Measurements from ENCODE around the gene CCR5AS.
A peak's percentile ranks its signal among the peaks of the same experiment; 100 is the strongest.
"Not testable (repeated sequence)": the region's sequence is repeated elsewhere in the genome, so short reads cannot be mapped to it uniquely, and the experiment has no call there.

The CCR5AS gene

DNA sequence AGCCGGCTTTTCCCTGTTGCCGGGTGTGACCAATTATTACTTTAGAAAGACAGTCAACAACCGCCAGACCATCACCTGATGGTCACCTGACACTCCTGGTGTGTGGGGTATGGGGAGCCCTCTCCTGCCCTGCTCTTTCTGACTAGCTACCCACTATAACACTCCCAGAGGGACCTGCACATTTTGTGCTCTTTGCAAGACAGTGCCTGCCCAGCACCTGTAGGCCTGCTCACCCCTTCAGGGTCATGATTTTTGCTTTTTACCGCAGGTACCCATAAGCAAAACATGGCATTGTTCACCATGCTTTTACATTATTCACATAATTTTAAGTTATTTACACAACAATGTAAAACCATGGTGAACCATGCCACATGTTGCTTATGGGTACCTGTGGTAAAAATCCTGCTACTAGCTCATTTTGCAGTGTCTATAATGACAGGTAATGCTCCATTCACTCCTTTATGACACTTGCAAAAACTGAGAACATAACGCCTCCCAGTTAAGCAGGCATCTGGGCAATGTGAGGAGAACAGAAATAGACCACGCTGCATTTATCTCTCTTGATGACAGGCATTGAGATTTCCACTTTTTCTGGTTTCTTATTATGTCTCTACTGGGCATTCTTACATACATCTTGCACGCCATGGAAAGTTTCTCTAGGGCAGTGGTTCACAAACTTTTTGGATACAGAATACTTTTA lies 10.1 kb upstream of the CCR5AS start:
- Mint-ChIP-seq H3K36me3 (no peaks in the 10 kb centered on the region), H3K27ac (no peak overlapping the region), H3K9me3 (ENCODE audit: low read depth) (no peaks in the 10 kb centered on the region), H3K4me3 (no peak overlapping the region), H3K27me3 (no peaks in the 10 kb centered on the region), H3K4me1 (ENCODE audit: low read depth) (peaks cover 10% of the 10 kb centered on the region)

- Mint-ChIP-seq H3K9me3 (ENCODE audit: low read depth) (no peaks in the 10 kb centered on the region), H3K4me3 (no peak overlapping the region), H3K27ac (no peak overlapping the region), H3K27me3 (no peaks in the 10 kb centered on the region), H3K36me3 (no peaks in the 10 kb centered on the region), H3K4me1 (ENCODE audit: low read depth) (peaks cover 10% of the 10 kb centered on the region)
Observed at GRCh38 chr3:46416125-46416810, 9.4 kb upstream of the CCR5AS start.

DNA sequence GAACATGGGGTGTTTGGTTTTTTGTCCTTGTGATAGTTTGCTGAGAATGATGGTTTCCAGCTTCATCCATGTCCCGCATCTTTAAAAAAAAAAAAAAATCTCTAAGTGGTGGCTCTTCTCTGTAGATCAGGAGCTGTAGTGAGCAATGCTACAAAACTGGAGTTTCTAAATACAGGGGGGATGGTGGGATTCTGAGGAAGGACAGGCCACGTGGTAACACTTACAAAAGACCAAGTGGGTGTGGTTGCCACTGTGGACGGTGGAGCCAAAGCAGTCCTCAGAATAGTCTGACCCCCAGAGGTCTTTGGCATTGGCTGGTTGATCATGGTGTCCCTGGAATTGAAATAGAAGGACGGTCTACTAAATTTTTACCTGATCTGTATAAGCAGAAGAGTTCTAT lies 7.9 kb upstream of the CCR5AS start:
- Mint-ChIP-seq H3K27ac (no peak overlapping the region), H3K4me3 (no peak overlapping the region), H3K9me3 (ENCODE audit: low read depth) (no peaks in the 10 kb centered on the region), H3K36me3 (no peaks in the 10 kb centered on the region), H3K4me1 (ENCODE audit: low read depth) (peaks cover 15% of the 10 kb centered on the region), H3K27me3 (no peaks in the 10 kb centered on the region)

DNA sequence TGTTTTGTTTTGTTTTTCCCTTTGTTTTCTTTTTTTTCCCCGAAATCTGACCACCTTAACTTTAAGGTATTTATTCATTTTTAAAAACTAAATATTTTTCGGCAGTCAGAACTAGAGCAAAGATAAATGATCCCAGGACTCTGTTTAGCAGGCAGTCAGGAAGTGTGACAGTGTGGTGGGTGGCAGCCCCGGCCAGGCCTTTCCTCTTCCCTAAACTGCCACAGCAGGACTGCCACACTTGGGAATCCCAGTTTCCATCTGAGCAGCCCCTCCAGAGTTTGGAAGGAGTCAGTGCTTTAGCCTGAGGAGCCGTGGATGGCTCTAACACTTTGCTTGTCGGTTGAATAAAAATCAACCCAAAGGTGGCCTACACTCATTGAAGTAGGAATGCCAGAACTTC lies 7.1 kb upstream of the CCR5AS start:
- H3K4me1 Mint-ChIP-seq (ENCODE audit: low read depth): peaks cover 22% of the 10 kb centered on the region
- no peaks in the 10 kb centered on the region for H3K36me3 Mint-ChIP-seq
- no peak overlapping the region for H3K4me3 Mint-ChIP-seq
- no peaks in the 10 kb centered on the region for H3K9me3 Mint-ChIP-seq (ENCODE audit: low read depth)
- H3K27me3 Mint-ChIP-seq: no peaks in the 10 kb centered on the region
- no peak overlapping the region for H3K27ac Mint-ChIP-seq

- no peaks in the 10 kb centered on the region for H3K36me3 Mint-ChIP-seq
- H3K4me1 Mint-ChIP-seq (ENCODE audit: low read depth): peaks cover 31% of the 10 kb centered on the region
- no peak overlapping the region for H3K4me3 Mint-ChIP-seq
- no peaks in the 10 kb centered on the region for H3K27me3 Mint-ChIP-seq
- H3K27ac Mint-ChIP-seq: no peak overlapping the region
- H3K9me3 Mint-ChIP-seq (ENCODE audit: low read depth): no peaks in the 10 kb centered on the region
Observed at GRCh38 chr3:46412786-46413298, 6.0 kb upstream of the CCR5AS start.

DNA sequence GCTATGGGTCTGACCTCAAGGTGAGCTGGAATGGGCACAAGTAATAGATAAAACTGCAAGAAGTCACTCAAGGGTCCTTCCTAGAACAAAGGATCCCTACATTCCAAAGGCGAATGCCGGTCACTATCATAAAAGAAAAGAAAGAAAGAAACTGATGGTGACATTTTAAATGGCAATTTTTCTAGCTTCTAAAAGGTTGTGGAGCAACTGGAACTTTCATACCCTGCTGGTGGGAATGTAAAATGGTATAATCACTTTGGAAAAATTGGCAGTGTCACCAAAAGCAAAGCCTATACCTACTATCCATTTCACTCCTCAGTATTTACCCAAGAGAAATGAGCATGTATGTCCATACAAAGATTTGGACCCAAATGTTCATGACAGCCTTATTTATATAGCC lies 4.4 kb upstream of the CCR5AS start:
- Mint-ChIP-seq H3K4me1 (ENCODE audit: low read depth) (peaks cover 40% of the 10 kb centered on the region), H3K27me3 (no peaks in the 10 kb centered on the region), H3K9me3 (ENCODE audit: low read depth) (no peaks in the 10 kb centered on the region), H3K27ac (no peak overlapping the region), H3K4me3 (no peak overlapping the region), H3K36me3 (no peaks in the 10 kb centered on the region)

GRCh38 chr3:46410669-46411068 lies 3.8 kb upstream of the CCR5AS start:
- no peak overlapping the region for H3K4me3 Mint-ChIP-seq
- H3K36me3 Mint-ChIP-seq: no peaks in the 10 kb centered on the region
- H3K27me3 Mint-ChIP-seq: no peaks in the 10 kb centered on the region
- H3K4me1 Mint-ChIP-seq (ENCODE audit: low read depth): peaks cover 34% of the 10 kb centered on the region
- H3K9me3 Mint-ChIP-seq (ENCODE audit: low read depth): no peaks in the 10 kb centered on the region
- no peak overlapping the region for H3K27ac Mint-ChIP-seq

DNA sequence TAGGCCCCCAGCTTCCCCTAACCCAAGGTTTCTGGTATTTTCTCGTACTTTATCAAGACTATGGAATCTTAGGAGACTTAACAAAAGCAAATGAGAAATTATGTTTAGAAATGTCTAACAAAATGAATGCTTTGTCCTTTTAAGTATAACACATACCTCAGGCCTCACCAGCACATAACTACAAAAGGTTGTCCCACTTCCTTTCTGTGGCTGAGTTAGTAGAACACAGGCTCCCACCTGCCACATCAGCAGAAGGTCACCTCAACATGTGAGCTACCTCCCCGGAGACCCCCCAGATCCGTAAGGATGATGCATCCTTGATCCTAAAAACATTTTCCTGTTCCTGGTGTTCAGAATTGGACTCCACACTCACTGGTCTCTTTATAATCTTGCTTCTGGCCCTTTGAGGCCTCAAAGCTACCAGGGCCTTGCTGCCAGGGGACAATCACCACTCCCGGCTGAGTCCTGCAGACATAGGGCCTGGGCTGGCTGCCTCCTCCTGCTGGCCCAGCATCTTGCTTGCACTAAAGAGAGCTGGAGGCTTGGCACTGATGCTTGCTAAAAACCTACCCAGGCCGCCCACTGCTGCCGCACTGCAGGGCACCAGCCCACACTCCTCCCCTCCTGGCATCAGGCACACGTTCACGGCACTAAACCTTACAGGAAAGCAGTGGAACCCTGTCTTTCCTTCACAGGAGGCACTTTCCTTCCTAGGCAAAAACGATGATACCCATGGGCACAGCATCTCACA lies 3.0 kb upstream of the CCR5AS start:
- Mint-ChIP-seq H3K9me3 (ENCODE audit: low read depth) (no peaks in the 10 kb centered on the region), H3K27ac (no peak overlapping the region), H3K4me3 (no peak overlapping the region), H3K27me3 (no peaks in the 10 kb centered on the region), H3K36me3 (no peaks in the 10 kb centered on the region), H3K4me1 (ENCODE audit: low read depth) (peaks cover 34% of the 10 kb centered on the region)

- H3K4me3 Mint-ChIP-seq: peak overlapping the region; percentile 4
- H3K36me3 Mint-ChIP-seq: no peaks in the 10 kb centered on the region
- H3K27me3 Mint-ChIP-seq: no peaks in the 10 kb centered on the region
- H3K27ac Mint-ChIP-seq: no peak overlapping the region
- H3K4me1 Mint-ChIP-seq (ENCODE audit: low read depth): peaks cover 34% of the 10 kb centered on the region
- H3K9me3 Mint-ChIP-seq (ENCODE audit: low read depth): no peaks in the 10 kb centered on the region
Observed at GRCh38 chr3:46408853-46409252, 2.0 kb upstream of the CCR5AS start.

DNA sequence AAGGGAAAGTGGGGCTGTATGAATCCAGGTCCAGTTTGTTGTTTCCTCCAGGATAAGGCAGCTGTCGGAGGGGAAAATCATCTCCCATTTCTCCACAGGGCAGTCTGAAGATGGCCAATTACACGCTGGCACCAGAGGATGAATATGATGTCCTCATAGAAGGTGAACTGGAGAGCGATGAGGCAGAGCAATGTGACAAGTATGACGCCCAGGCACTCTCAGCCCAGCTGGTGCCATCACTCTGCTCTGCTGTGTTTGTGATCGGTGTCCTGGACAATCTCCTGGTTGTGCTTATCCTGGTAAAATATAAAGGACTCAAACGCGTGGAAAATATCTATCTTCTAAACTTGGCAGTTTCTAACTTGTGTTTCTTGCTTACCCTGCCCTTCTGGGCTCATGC lies 1.1 kb upstream of the CCR5AS start:
- Mint-ChIP-seq H3K4me3 (peak overlapping the region; percentile 84), H3K27me3 (no peaks in the 10 kb centered on the region), H3K4me1 (ENCODE audit: low read depth) (peaks cover 34% of the 10 kb centered on the region), H3K27ac (peak overlapping the region; percentile 58), H3K9me3 (ENCODE audit: low read depth) (peaks cover 3% of the 10 kb centered on the region), H3K36me3 (no peaks in the 10 kb centered on the region)

DNA sequence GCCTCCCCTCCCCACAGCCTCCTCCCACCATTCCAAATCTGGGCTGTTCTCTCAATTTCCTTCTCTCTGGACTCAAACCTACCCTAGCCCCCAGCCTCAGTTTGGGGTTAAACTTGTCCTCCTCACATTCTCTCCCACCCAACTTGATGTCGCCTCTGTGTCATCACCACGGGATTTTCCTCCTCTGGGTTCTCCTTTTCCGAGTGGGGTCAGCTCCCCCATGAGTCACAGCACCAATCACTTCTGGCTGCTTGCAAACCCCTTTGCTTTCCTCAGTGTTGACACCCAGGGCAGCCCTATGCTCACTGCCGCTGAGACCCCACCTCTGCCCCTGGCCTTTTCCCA lies 451 bp downstream of the CCR5AS start:
- H3K36me3 Mint-ChIP-seq: no peaks in the 10 kb centered on the region
- peaks cover 2% of the 10 kb centered on the region for H3K27me3 Mint-ChIP-seq
- H3K4me1 Mint-ChIP-seq (ENCODE audit: low read depth): peaks cover 34% of the 10 kb centered on the region
- peak overlapping the region; percentile 84 for H3K4me3 Mint-ChIP-seq
- peaks cover 5% of the 10 kb centered on the region for H3K9me3 Mint-ChIP-seq (ENCODE audit: low read depth)
- no peak overlapping the region for H3K27ac Mint-ChIP-seq

- H3K36me3 Mint-ChIP-seq: no peaks in the 10 kb centered on the region
- H3K4me3 Mint-ChIP-seq: no peak overlapping the region
- no peak overlapping the region for H3K27ac Mint-ChIP-seq
- H3K4me1 Mint-ChIP-seq (ENCODE audit: low read depth): peaks cover 34% of the 10 kb centered on the region
- peaks cover 5% of the 10 kb centered on the region for H3K9me3 Mint-ChIP-seq (ENCODE audit: low read depth)
- H3K27me3 Mint-ChIP-seq: peaks cover 2% of the 10 kb centered on the region
Observed at GRCh38 chr3:46405301-46406019, 1.4 kb downstream of the CCR5AS start.

- not testable (repeated sequence) for H3K4me3 Mint-ChIP-seq; H3K27me3 Mint-ChIP-seq; H3K36me3 Mint-ChIP-seq; H3K9me3 Mint-ChIP-seq (ENCODE audit: low read depth); H3K27ac Mint-ChIP-seq
- peaks cover 13% of the 10 kb centered on the region for H3K4me1 Mint-ChIP-seq (ENCODE audit: low read depth)
Observed at GRCh38 chr3:46402902-46403301, 4.0 kb downstream of the CCR5AS start.

DNA sequence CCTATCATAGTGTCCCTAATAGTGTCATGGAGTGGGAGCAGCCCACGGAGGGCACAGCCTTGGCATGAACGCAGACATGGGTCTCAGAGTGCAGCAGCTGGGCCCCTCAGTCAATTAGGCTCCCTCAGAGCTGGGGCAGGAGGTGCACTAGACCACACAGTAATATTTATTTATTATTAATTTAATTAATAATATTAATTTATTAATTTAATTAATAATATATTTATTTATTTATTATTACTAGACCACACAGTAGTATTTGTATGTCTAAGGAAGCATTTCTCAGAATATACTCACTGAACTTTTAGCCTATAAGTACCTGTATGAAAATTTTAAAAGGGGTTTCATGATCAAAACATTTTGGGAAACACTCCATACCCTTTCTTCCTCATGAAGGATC lies 5.3 kb downstream of the CCR5AS start:
- H3K36me3 Mint-ChIP-seq: no peaks in the 10 kb centered on the region
- H3K4me3 Mint-ChIP-seq: no peak overlapping the region
- peaks cover 5% of the 10 kb centered on the region for H3K9me3 Mint-ChIP-seq (ENCODE audit: low read depth)
- peaks cover under 1% of the 10 kb centered on the region for H3K4me1 Mint-ChIP-seq (ENCODE audit: low read depth)
- no peak overlapping the region for H3K27ac Mint-ChIP-seq
- peaks cover 2% of the 10 kb centered on the region for H3K27me3 Mint-ChIP-seq

DNA sequence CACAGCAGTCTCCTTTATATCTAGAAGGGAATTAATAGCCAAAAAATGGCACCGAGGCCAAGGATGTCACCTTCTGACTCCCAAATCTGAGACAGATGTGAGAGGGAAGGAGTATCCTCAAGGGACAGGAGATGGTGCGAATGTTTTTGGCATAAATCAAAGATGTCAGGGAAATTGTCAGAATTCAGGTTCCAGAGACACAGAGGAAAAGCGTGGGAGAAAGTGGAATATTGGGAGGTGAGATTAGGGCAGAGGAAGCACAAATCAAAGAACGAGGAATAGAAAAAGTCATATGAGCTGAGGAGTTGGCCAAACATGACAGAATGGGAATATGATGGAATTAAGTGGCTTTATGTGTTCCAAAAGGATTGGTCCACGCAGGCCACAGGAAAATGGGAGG lies 6.0 kb downstream of the CCR5AS start:
- Mint-ChIP-seq H3K27me3 (peaks cover 2% of the 10 kb centered on the region), H3K27ac (no peak overlapping the region), H3K4me3 (no peak overlapping the region), H3K36me3 (no peaks in the 10 kb centered on the region), H3K9me3 (ENCODE audit: low read depth) (peaks cover 5% of the 10 kb centered on the region), H3K4me1 (ENCODE audit: low read depth) (no peaks in the 10 kb centered on the region)

Measured in activated naive CD8-positive, alpha-beta T cell (primary cell).